Endodermal cell (in vitro differentiated cells): ENCODE results near the gene ODAD4. TPM values are rescaled to one million over a fixed set of nuclear protein-coding genes. Genes with fewer than 3 reads are reported as not detected.

Experiments used
- DNase-seq: peaks from one replicate; pipeline ENCODE4 v3.0.0-alpha.2; 2017
- H3K27ac ChIP-seq: 2 replicates; pipeline ENCODE4 v1.5.1; 2013; ENCODE audit warnings: mild to moderate bottlenecking, low read depth, low read length, moderate library complexity
- H3K27me3 ChIP-seq: 2 replicates; pipeline ENCODE4 v1.6.1; 2013; ENCODE audit warnings: mild to moderate bottlenecking, low read length, moderate library complexity; ENCODE audit not compliant: insufficient read depth, control insufficient read depth, poor library complexity, severe bottlenecking
- H3K36me3 ChIP-seq: 2 replicates; pipeline ENCODE4 v1.7.0; 2013; ENCODE audit warnings: mild to moderate bottlenecking, low read length, moderate library complexity; ENCODE audit not compliant: control insufficient read depth, insufficient read depth
- H3K4me1 ChIP-seq: one replicate; pipeline ENCODE4 v1.7.0; 2013; ENCODE audit warnings: low read length; ENCODE audit not compliant: control insufficient read depth, insufficient read depth
- H3K4me3 ChIP-seq: 2 replicates; pipeline ENCODE4 v1.5.1; 2013; ENCODE audit warnings: mild to moderate bottlenecking, low read length, moderate library complexity
- H3K9ac ChIP-seq: 2 replicates; pipeline ENCODE4 v1.6.1; 2013; ENCODE audit warnings: mild to moderate bottlenecking, low read length, moderate library complexity; ENCODE audit not compliant: poor library complexity, severe bottlenecking; ENCODE audit errors: extremely low read depth
- H3K9me3 ChIP-seq: 2 replicates; pipeline ENCODE4 v1.6.1; 2013; ENCODE audit warnings: mild to moderate bottlenecking, low read length, moderate library complexity; ENCODE audit not compliant: control insufficient read depth
- H3K27ac Mint-ChIP-seq: 2 replicates; pipeline ENCODE4 v1.8.0; 2020; ENCODE audit warnings: mixed read lengths
- H3K27me3 Mint-ChIP-seq: 2 replicates; pipeline ENCODE4 v1.8.0; 2021; ENCODE audit warnings: mild to moderate bottlenecking, mixed read lengths; ENCODE audit not compliant: insufficient read depth
- H3K36me3 Mint-ChIP-seq: 2 replicates; pipeline ENCODE4 v1.8.0; 2020; ENCODE audit warnings: low read depth, mixed read lengths
- H3K4me1 Mint-ChIP-seq: 2 replicates; pipeline ENCODE4 v1.8.0; 2020; ENCODE audit warnings: mixed read lengths
- H3K4me3 Mint-ChIP-seq: 2 replicates; pipeline ENCODE4 v1.8.0; 2020; ENCODE audit warnings: mild to moderate bottlenecking, moderate library complexity, mixed read lengths
- H3K9me3 Mint-ChIP-seq: 2 replicates; pipeline ENCODE4 v1.8.0; 2020; ENCODE audit warnings: mild to moderate bottlenecking, mixed read lengths
- CTCF ChIP-seq: fragments of 200-600 bp; sonication (generic); conservative IDR thresholded peaks from 2 replicates; pipeline ENCODE4 v1.5.0; 2021; ENCODE audit warnings: antibody characterized with exemption, mild to moderate bottlenecking
- WGBS, 2 experiments: methylation state at CpG; one replicate each; pipeline versions ENCODE4 v1.1.5 to v1.1.7; 2013; ENCODE audit warnings: missing lambda C conversion rate in 2 of 2, mixed read lengths in 1 of 2; ENCODE audit not compliant: insufficient coverage in 1 of 2, insufficient read length in 1 of 2; 5-methylcytosine and 5-hydroxymethylcytosine counted together
- total RNA-seq, 2 donors: library from RNA; stranded (reverse); fragmentation: NEBNext Ultra II Directional in 1 of 2; extraction: Animal tissue kit (Norgen Biotek cat#: 25700) in 1 of 2; gene quantifications; 2 replicates in 1 of 2; 3 replicates in 1 of 2; pipeline ENCODE4 v1.2.1, GENCODE V29; 2021

ODAD4 gene
- total RNA-seq, 2 donors from 2014 or later: 3.9 to 4.7 TPM

DNA sequence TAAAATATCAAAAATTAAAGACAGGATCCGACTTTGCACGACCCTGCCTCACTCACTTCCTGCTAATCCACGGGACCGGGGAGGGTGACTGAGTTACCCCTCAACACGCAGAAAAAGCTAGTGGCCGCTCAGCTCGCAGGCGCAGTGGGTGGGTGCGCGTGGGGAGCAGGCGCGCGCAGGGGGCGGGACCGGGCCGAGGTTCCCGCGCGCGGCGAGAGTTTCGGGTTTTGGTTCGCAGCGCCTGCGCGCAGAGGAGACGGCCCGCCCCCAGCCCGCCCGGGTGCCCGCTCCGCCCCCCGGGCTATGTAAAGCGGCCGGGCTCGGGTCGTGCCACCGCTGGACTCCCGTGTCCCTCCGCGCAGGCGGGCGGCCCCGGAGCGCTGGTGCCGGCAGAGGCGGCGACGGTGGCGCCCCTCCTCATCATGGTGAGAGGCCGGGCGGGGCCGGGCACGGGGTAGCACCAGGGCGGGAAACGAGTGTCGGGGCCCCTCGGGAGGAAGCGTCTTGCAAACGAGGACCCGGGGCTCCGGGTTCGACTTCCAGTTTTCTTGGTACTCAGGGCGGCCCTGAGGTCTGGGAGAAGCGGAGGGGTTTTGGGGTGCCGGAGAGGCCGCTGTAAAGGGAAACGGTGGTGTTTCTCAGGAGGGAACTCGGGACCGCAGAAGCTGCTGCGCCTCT, 36.2 kb downstream of the ODAD4 start, which contains the start of gene CNP:
TSS of gene CNP (plus strand) at position 333 of the 678 bp plus-strand sequence. CDS start at position 423, 90 bp downstream.
- Mint-ChIP-seq H3K27ac (peak within 1 kb of the TSS; percentile 91), H3K4me1 (peaks cover 15% of the 10 kb centered on the region), H3K27me3 (peaks cover 1% of the 10 kb centered on the region), H3K9me3 (no peaks in the 10 kb centered on the region), H3K4me3 (peak within 1 kb of the TSS; percentile 71), H3K36me3 (peaks cover 28% of the 10 kb centered on the region)
- peak within 1 kb of the TSS; percentile 71 for H3K27ac ChIP-seq
- no peaks in the 10 kb centered on the region for H3K27me3 ChIP-seq
- H3K36me3 ChIP-seq: peaks cover 28% of the 10 kb centered on the region
- H3K4me1 ChIP-seq: peaks cover 3% of the 10 kb centered on the region
- no peak for TF ChIP-seq CTCF
- DNase-seq: peak; percentile 96
- peak within 1 kb of the TSS; percentile 85 for H3K9ac ChIP-seq
- no peaks in the 10 kb centered on the region for H3K9me3 ChIP-seq
- H3K4me3 ChIP-seq: peak within 1 kb of the TSS; percentile 90
- 0% methylated on average over 21 to 71 of the region's 71 CpGs for WGBS, 2 experiments

DNA sequence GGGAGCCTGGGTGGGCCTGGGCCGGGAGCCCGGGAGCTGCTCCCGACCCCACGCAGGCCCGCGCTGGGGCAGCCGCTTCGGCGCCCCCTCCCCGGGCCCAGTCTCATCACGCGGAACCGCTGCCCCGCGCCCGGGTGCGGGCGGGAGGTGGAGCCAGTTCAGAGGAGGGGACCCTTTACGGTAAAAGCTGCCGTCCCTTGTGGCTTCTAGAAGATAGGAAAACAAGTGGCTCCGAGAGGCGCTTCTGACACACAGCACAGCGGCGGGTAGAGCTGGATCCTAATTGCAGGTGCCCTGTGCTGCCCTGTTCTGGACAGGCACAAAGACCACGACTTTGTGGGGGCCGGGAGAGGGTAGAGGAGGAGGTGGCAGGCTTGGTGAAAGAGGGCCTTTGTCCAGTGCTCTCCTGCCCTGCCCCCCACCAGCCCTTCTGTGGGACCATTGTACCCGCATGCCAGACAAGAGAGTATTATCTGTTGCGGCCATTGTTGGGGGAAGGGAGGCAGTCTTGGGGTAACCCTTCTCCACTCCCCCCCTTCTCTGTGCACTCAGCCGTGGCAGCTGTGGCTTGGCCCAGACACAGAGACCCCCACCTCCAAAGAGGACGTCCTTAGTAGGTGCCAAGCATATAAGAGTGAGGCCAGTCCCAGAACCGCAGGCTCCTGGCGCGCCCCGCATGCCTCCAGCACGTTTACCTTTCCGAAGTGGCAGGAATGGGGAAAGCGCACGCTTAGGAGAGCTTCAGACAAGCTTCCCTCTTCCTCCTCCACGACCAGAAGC, 36.9 kb downstream of the ODAD4 start:
- TF ChIP-seq CTCF: no peak
- peaks cover 3% of the 10 kb centered on the region for H3K4me1 ChIP-seq
- H3K9me3 Mint-ChIP-seq: no peaks in the 10 kb centered on the region
- WGBS, 2 experiments: 31 to 70% methylated on average over 14 to 38 of the region's 39 CpGs
- peaks cover 35% of the 10 kb centered on the region for H3K36me3 ChIP-seq
- no peaks in the 10 kb centered on the region for H3K9me3 ChIP-seq
- H3K27ac Mint-ChIP-seq: peak overlapping the region; percentile 77
- peaks cover 15% of the 10 kb centered on the region for H3K4me1 Mint-ChIP-seq
- H3K4me3 Mint-ChIP-seq: peak overlapping the region; percentile 71
- peak; percentile 83 for DNase-seq
- peak overlapping the region; percentile 85 for H3K9ac ChIP-seq
- peaks cover 1% of the 10 kb centered on the region for H3K27me3 Mint-ChIP-seq
- H3K36me3 Mint-ChIP-seq: peaks cover 36% of the 10 kb centered on the region
- peak overlapping the region; percentile 71 for H3K27ac ChIP-seq
- peak overlapping the region; percentile 90 for H3K4me3 ChIP-seq
- H3K27me3 ChIP-seq: no peaks in the 10 kb centered on the region

DNA sequence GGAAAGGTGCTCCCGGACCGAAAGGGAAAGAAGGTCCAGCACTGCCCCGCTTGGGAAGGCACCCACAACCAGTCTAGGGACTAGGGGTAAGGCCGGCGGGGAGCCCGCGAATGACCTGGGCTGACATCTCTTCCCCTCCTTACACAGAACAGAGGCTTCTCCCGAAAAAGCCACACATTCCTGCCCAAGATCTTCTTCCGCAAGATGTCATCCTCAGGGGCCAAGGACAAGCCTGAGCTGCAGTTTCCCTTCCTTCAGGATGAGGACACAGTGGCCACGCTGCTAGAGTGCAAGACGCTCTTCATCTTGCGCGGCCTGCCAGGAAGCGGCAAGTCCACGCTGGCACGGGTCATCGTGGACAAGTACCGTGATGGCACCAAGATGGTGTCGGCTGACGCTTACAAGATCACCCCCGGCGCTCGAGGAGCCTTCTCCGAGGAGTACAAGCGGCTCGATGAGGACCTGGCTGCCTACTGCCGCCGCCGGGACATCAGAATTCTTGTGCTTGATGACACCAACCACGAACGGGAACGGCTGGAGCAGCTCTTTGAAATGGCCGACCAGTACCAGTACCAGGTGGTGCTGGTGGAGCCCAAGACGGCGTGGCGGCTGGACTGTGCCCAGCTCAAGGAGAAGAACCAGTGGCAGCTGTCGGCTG, 37.6 kb downstream of the ODAD4 start:
- peak overlapping the region; percentile 77 for H3K27ac Mint-ChIP-seq
- no peaks in the 10 kb centered on the region for H3K9me3 Mint-ChIP-seq
- peak overlapping the region; percentile 90 for H3K4me3 ChIP-seq
- no peaks in the 10 kb centered on the region for H3K27me3 ChIP-seq
- H3K27me3 Mint-ChIP-seq: no peaks in the 10 kb centered on the region
- peaks cover 41% of the 10 kb centered on the region for H3K36me3 Mint-ChIP-seq
- H3K4me3 Mint-ChIP-seq: peak overlapping the region; percentile 71
- H3K9ac ChIP-seq: no peak overlapping the region
- no peak overlapping the region for H3K27ac ChIP-seq
- WGBS, 2 experiments: 95 to 98% methylated on average over 32 to 37 of the region's 37 CpGs
- DNase-seq: peak; percentile 67
- peaks cover 15% of the 10 kb centered on the region for H3K4me1 Mint-ChIP-seq
- H3K36me3 ChIP-seq: peaks cover 42% of the 10 kb centered on the region
- TF ChIP-seq CTCF: no peak
- peaks cover 3% of the 10 kb centered on the region for H3K4me1 ChIP-seq
- no peaks in the 10 kb centered on the region for H3K9me3 ChIP-seq
